Liver (tissue), 9 donors: Measurements from ENCODE around the gene CFAP70. TPM values are rescaled to one million over a fixed set of nuclear protein-coding genes. Genes with fewer than 3 reads are reported as not detected.

ENCODE experiments used
- DNase-seq: peaks from one replicate; pipeline ENCODE4 v3.0.0-alpha.2; 2017; ENCODE audit warnings: low spot score
- H3K27ac ChIP-seq, 2 donors: one replicate each; pipeline ENCODE4 v1.7.0; 2013; ENCODE audit warnings: inconsistent platforms in 2 of 2, low read length in 2 of 2, control low read depth in 1 of 2, low read depth in 1 of 2, mild to moderate bottlenecking in 1 of 2
- H3K27me3 ChIP-seq, 4 donors: one replicate each; pipeline versions ENCODE4 v1.6.1 to v1.7.0; 2013; ENCODE audit warnings: low read length in 3 of 4, inconsistent platforms in 1 of 4, mild to moderate bottlenecking in 1 of 4, moderate library complexity in 1 of 4; ENCODE audit not compliant: control insufficient read depth in 4 of 4, insufficient read depth in 4 of 4
- H3K36me3 ChIP-seq, 4 donors: one replicate each; pipeline versions ENCODE4 v1.6.1 to v1.7.0; 2013; ENCODE audit warnings: low read length in 3 of 4, mild to moderate bottlenecking in 3 of 4, low read depth in 1 of 4, moderate library complexity in 1 of 4; ENCODE audit not compliant: control insufficient read depth in 4 of 4, insufficient read depth in 3 of 4
- H3K4me1 ChIP-seq, 4 donors: one replicate each; pipeline versions ENCODE4 v1.6.1 to v1.7.0; 2013; ENCODE audit warnings: low read length in 3 of 4, mild to moderate bottlenecking in 3 of 4, moderate library complexity in 1 of 4; ENCODE audit not compliant: control insufficient read depth in 4 of 4, insufficient read depth in 4 of 4
- H3K4me3 ChIP-seq, 3 donors: one replicate each; pipeline versions ENCODE4 v1.6.1 to v1.7.0; 2013; ENCODE audit warnings: low read length in 3 of 3, control low read depth in 1 of 3, low read depth in 1 of 3, mild to moderate bottlenecking in 1 of 3
- H3K9ac ChIP-seq, 2 donors: one replicate each; pipeline ENCODE4 v1.7.0; 2013; ENCODE audit warnings: low read length in 2 of 2, mild to moderate bottlenecking in 2 of 2, moderate library complexity in 2 of 2, control low read depth in 1 of 2, low read depth in 1 of 2
- H3K9me3 ChIP-seq, 4 donors: one replicate each; pipeline versions ENCODE4 v1.6.1 to v1.7.0; 2013; ENCODE audit warnings: low read length in 3 of 4; ENCODE audit not compliant: control insufficient read depth in 4 of 4
- ATF3 ChIP-seq: IDR thresholded peaks from 2 replicates; pipeline ENCODE4 v1.6.1; 2016; ENCODE audit warnings: antibody characterized with exemption
- CTCF ChIP-seq: fragments of 150-350 bp; IDR thresholded peaks from 2 replicates; pipeline ENCODE4 v1.5.1; 2017; ENCODE audit warnings: improper control_type of control experiment, low read depth, low read length; ENCODE audit not compliant: missing input control
- EGR1 ChIP-seq, 2 donors: IDR thresholded peaks; 2 replicates each; pipeline ENCODE4 v1.6.1; 2016 to 2018; ENCODE audit warnings: antibody characterized with exemption in 2 of 2, low read depth in 2 of 2
- FOXA1 ChIP-seq: IDR thresholded peaks from 2 replicates; pipeline ENCODE4 v1.6.1; 2016; ENCODE audit warnings: antibody characterized with exemption
- FOXA2 ChIP-seq: IDR thresholded peaks from 2 replicates; pipeline ENCODE4 v1.6.1; 2016; ENCODE audit warnings: antibody characterized with exemption
- GABPA ChIP-seq, 2 donors: IDR thresholded peaks in 1 of 2; conservative IDR thresholded peaks in 1 of 2; 2 replicates each; pipeline ENCODE4 v1.6.1; 2016; ENCODE audit warnings: antibody characterized with exemption in 2 of 2, mild to moderate bottlenecking in 1 of 2, moderate library complexity in 1 of 2
- HNF4G ChIP-seq: IDR thresholded peaks from 2 replicates; pipeline ENCODE4 v1.6.1; 2016; ENCODE audit warnings: antibody characterized with exemption
- JUND ChIP-seq, 2 donors: IDR thresholded peaks; 2 replicates each; pipeline ENCODE4 v1.6.1; 2016; ENCODE audit warnings: antibody characterized with exemption in 2 of 2
- MAX ChIP-seq: IDR thresholded peaks from 2 replicates; pipeline ENCODE4 v1.6.1; 2016; ENCODE audit warnings: antibody characterized with exemption
- NR2F2 ChIP-seq: IDR thresholded peaks from 2 replicates; pipeline ENCODE4 v1.6.1; 2016; ENCODE audit warnings: antibody characterized with exemption
- RAD21 ChIP-seq, 2 donors: IDR thresholded peaks; 2 replicates each; pipeline ENCODE4 v1.6.1; 2016; ENCODE audit warnings: antibody characterized with exemption in 2 of 2, mild to moderate bottlenecking in 2 of 2
- REST ChIP-seq: IDR thresholded peaks from 2 replicates; pipeline ENCODE4 v1.6.1; 2016; ENCODE audit warnings: antibody characterized with exemption, mild to moderate bottlenecking
- RXRA ChIP-seq, 2 donors: IDR thresholded peaks; 2 replicates each; pipeline ENCODE4 v1.6.1; 2017 to 2018; ENCODE audit warnings: antibody characterized with exemption in 2 of 2, mild to moderate bottlenecking in 1 of 2
- SP1 ChIP-seq: IDR thresholded peaks from 2 replicates; pipeline ENCODE4 v1.6.1; 2018; ENCODE audit warnings: antibody characterized with exemption, mild to moderate bottlenecking
- TAF1 ChIP-seq: conservative IDR thresholded peaks from 2 replicates; pipeline ENCODE4 v1.6.1; 2016; ENCODE audit warnings: antibody characterized with exemption, mild to moderate bottlenecking
- YY1 ChIP-seq: IDR thresholded peaks from 2 replicates; pipeline ENCODE4 v1.6.1; 2016; ENCODE audit warnings: antibody characterized with exemption, mild to moderate bottlenecking
- ZBTB33 ChIP-seq: IDR thresholded peaks from 2 replicates; pipeline ENCODE4 v1.6.1; 2016; ENCODE audit warnings: antibody characterized with exemption
- WGBS: extraction: QIAGEN DNeasy Blood & Tissue Kit; methylation state at CpG from one replicate; pipeline ENCODE4 v1.1.7; 2013; 5-methylcytosine and 5-hydroxymethylcytosine counted together
- polyA plus RNA-seq, 2 donors: library from polyadenylated mRNA; stranded (reverse) in 1 of 2; unstranded in 1 of 2; fragments of 200-250 nt in 1 of 2; fragments of >200 nt in 1 of 2; fragmentation: Nextera tagmentation in 1 of 2; extraction: Ambion mirVana in 1 of 2; gene quantifications; one replicate each; pipeline versions ENCODE4 v1.2.1 to v1.2.3, GENCODE V29; 2013 to 2015
- total RNA-seq, 2 donors: library from RNA; depleted of rRNA; stranded (reverse); fragments of >200 nt; gene quantifications; one replicate each; pipeline ENCODE4 v1.2.3, GENCODE V29; 2014
- donor health status: healthy.
- donor health status: healthy.
- donor health status: healthy.
- donor health status: healthy.
- donor health status: healthy.

CFAP70 gene
- total and polyA plus RNA-seq, 4 donors = 0.46 to 2.3 (median 0.80) TPM

GRCh38 chr10:73344269-73344668 lies 14.4 kb downstream of the CFAP70 start:
- H3K9ac ChIP-seq = no peak overlapping the region
- 97% methylated on average over 1 of the region's 1 CpG for WGBS
- no peak overlapping the region for H3K27ac ChIP-seq
- H3K9me3 ChIP-seq = no peaks in the 10 kb centered on the region
- peaks cover 0 to 3% (median under 1%) of the 10 kb centered on the region in 4 donors for H3K36me3 ChIP-seq
- DNase-seq = no peak
- H3K4me1 ChIP-seq = no peaks in the 10 kb centered on the region
- H3K4me3 ChIP-seq = no peak overlapping the region
- no peaks in the 10 kb centered on the region for H3K27me3 ChIP-seq
- TF ChIP-seq ATF3 = no peak
- no peak for TF ChIP-seq SP1
- TF ChIP-seq RXRA (IDR thresholded peaks at IDR 0.05) = no peak
- TF ChIP-seq TAF1 = no peak
- TF ChIP-seq RAD21 (IDR thresholded peaks at IDR 0.05) = no peak
- TF ChIP-seq FOXA2 = no peak
- no peak for TF ChIP-seq MAX
- no peak for TF ChIP-seq CTCF

- H3K4me3 ChIP-seq = no peak overlapping the region
- H3K9ac ChIP-seq = no peak overlapping the region
- H3K27me3 ChIP-seq = no peaks in the 10 kb centered on the region
- no peaks in the 10 kb centered on the region for H3K4me1 ChIP-seq
- TF ChIP-seq GABPA (IDR thresholded peaks at IDR 0.05 in 1 of 2, conservative IDR thresholded peaks at IDR 0.05 in 1 of 2) = no peak
- no peak for TF ChIP-seq ZBTB33
- TF ChIP-seq FOXA2 = no peak
- no peak for TF ChIP-seq RAD21 (IDR thresholded peaks at IDR 0.05)
- no peak for TF ChIP-seq REST
- TF ChIP-seq YY1 = no peak
- TF ChIP-seq HNF4G = no peak
- TF ChIP-seq MAX = no peak
- TF ChIP-seq SP1 = no peak
- no peak for TF ChIP-seq JUND (IDR thresholded peaks at IDR 0.05)
- TF ChIP-seq FOXA1 = no peak
- TF ChIP-seq RXRA (IDR thresholded peaks at IDR 0.05) = no peak
- no peak for TF ChIP-seq NR2F2
- TF ChIP-seq TAF1 = no peak
- no peak for TF ChIP-seq EGR1 (IDR thresholded peaks at IDR 0.05; ENCODE audit: low read depth in 2 of 2)
- WGBS = 95% methylated on average over 3 of the region's 3 CpGs
- no peaks in the 10 kb centered on the region for H3K9me3 ChIP-seq
- no peak overlapping the region for H3K27ac ChIP-seq
- no peak for DNase-seq
- H3K36me3 ChIP-seq = peaks cover 0 to 3% (median under 1%) of the 10 kb centered on the region in 4 donors
These were observed 18.5 kb downstream of the CFAP70 start for GRCh38 chr10:73340121-73340520.
